Fibroblast of skin of back (primary cell): Measurements from ENCODE around the gene DIP2C.
A peak's percentile ranks its signal among the peaks of the same experiment; 100 is the strongest.
"Not testable (repeated sequence)": the region's sequence is repeated elsewhere in the genome, so short reads cannot be mapped to it uniquely, and the experiment has no call there.

ENCODE experiments used
- DNase-seq: peaks from one replicate; pipeline ENCODE4 v3.0.0-alpha.2; 2013

DIP2C gene

GRCh38 chr10:344582-345200, 344.8 kb downstream of the DIP2C start:
- DNase-seq: no peak

GRCh38 chr10:343231-344220, 345.9 kb downstream of the DIP2C start:
- DNase-seq: no peak

GRCh38 chr10:341081-341740, 348.3 kb downstream of the DIP2C start:
- DNase-seq: no peak

GRCh38 chr10:340646-341045, 348.8 kb downstream of the DIP2C start:
- DNase-seq: no peak

GRCh38 chr10:339038-339391, 350.5 kb downstream of the DIP2C start:
- peak; percentile 59 for DNase-seq

- DNase-seq: peak; percentile 24
Observed at GRCh38 chr10:338171-339037, 351.1 kb downstream of the DIP2C start.

- no peak for DNase-seq
Observed at GRCh38 chr10:336247-336646, 353.2 kb downstream of the DIP2C start.

GRCh38 chr10:335151-335800, 354.2 kb downstream of the DIP2C start:
- DNase-seq: no peak

GRCh38 chr10:331186-331585, 358.3 kb downstream of the DIP2C start:
- no peak for DNase-seq

- DNase-seq: peak; percentile 96
Observed at GRCh38 chr10:329361-330099, 359.9 kb downstream of the DIP2C start.

GRCh38 chr10:327889-328852, 361.3 kb downstream of the DIP2C start:
- no peak for DNase-seq

GRCh38 chr10:326894-327635, 362.4 kb downstream of the DIP2C start:
- DNase-seq: no peak

GRCh38 chr10:326350-326749, 363.1 kb downstream of the DIP2C start:
- no peak for DNase-seq

- no peak for DNase-seq
Observed at GRCh38 chr10:325282-325681, 364.2 kb downstream of the DIP2C start.

- DNase-seq: no peak
Observed at GRCh38 chr10:324593-324992, 364.9 kb downstream of the DIP2C start.

GRCh38 chr10:323651-324293, 365.7 kb downstream of the DIP2C start:
- DNase-seq: peak; percentile 98

- not testable (repeated sequence) for DNase-seq
Observed at GRCh38 chr10:323046-323445, 366.4 kb downstream of the DIP2C start.

- no peak for DNase-seq
Observed at GRCh38 chr10:320771-321170, 368.7 kb downstream of the DIP2C start.

- no peak for DNase-seq
Observed at GRCh38 chr10:317926-318325, 371.5 kb downstream of the DIP2C start.
